SK-N-SH (cell line): ENCODE data around the gene DPEP1.

ENCODE experiments used
- EP300 ChIP-seq, 2 experiments: IDR thresholded peaks; 2 replicates each; pipeline versions ENCODE4 v1.4.0 to v1.6.1; 2012; ENCODE audit warnings: borderline replicate concordance in 1 of 2, low read depth in 1 of 2, low read length in 1 of 2
- FOXM1 ChIP-seq: IDR thresholded peaks from 2 replicates; pipeline ENCODE4 v1.4.0; 2012; ENCODE audit warnings: low read depth, mild to moderate bottlenecking
- NRF1 ChIP-seq: IDR thresholded peaks from 2 replicates; pipeline ENCODE4 v1.6.1; 2012; ENCODE audit warnings: low read depth, mild to moderate bottlenecking, low read length
- POLR2AphosphoS5 ChIP-seq: IDR thresholded peaks from 2 replicates; pipeline ENCODE4 v1.6.1; 2012; ENCODE audit warnings: low read depth, low read length
- RAD21 ChIP-seq: IDR thresholded peaks from 2 replicates; pipeline ENCODE4 v1.6.1; 2012; ENCODE audit warnings: mild to moderate bottlenecking, low read length
- REST ChIP-seq: IDR thresholded peaks from 2 replicates; pipeline ENCODE4 v1.6.1; 2012; ENCODE audit warnings: mild to moderate bottlenecking, low read depth, low read length, moderate library complexity
- RFX5 ChIP-seq: IDR thresholded peaks from 2 replicates; pipeline ENCODE4 v1.6.1; 2012; ENCODE audit warnings: mild to moderate bottlenecking, improper control_type of control experiment, low read length
- TAF1 ChIP-seq: IDR thresholded peaks from 2 replicates; pipeline ENCODE4 v1.6.1; 2012; ENCODE audit warnings: low read depth, mild to moderate bottlenecking, low read length, moderate library complexity, borderline replicate concordance
- USF2 ChIP-seq: fragments of 150-350 bp; IDR thresholded peaks from 2 replicates; pipeline ENCODE4 v1.6.1; 2017; ENCODE audit warnings: antibody characterized with exemption, low read length, low read depth, borderline replicate concordance
- YY1 ChIP-seq: IDR thresholded peaks from 2 replicates; pipeline ENCODE4 v1.4.0; 2012; ENCODE audit warnings: low read depth, mild to moderate bottlenecking
- TF ChIP-seq, protein P1 (sequence below): fragments of 200-600 bp; sonication (generic); IDR thresholded peaks from 2 replicates; pipeline ENCODE4 v1.6.1; 2017; ENCODE audit warnings: antibody characterized with exemption, mild to moderate bottlenecking, moderate library complexity

DNA sequence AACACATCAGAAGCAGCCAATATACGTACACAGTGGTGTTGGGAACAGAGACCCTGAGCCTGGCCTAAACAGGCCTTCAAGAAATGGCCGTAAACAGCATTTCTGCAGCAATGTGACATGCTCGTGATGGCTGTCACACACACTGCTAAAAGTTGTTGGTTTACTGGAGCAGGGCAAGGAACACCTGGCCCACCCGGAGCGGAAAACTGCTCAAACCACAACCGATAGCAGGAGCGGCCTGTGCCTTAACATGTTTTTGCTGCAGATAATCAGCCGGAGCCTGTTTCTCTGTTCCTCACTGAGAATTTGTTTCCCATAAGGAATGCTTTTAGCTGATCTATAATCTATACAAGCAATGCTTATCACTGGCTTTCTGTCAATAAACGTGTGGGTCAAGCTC, 6.0 kb upstream of the DPEP1 start:
- TF ChIP-seq, protein P1, sequence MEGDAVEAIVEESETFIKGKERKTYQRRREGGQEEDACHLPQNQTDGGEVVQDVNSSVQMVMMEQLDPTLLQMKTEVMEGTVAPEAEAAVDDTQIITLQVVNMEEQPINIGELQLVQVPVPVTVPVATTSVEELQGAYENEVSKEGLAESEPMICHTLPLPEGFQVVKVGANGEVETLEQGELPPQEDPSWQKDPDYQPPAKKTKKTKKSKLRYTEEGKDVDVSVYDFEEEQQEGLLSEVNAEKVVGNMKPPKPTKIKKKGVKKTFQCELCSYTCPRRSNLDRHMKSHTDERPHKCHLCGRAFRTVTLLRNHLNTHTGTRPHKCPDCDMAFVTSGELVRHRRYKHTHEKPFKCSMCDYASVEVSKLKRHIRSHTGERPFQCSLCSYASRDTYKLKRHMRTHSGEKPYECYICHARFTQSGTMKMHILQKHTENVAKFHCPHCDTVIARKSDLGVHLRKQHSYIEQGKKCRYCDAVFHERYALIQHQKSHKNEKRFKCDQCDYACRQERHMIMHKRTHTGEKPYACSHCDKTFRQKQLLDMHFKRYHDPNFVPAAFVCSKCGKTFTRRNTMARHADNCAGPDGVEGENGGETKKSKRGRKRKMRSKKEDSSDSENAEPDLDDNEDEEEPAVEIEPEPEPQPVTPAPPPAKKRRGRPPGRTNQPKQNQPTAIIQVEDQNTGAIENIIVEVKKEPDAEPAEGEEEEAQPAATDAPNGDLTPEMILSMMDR = no peak
- no peak for TF ChIP-seq NRF1
- TF ChIP-seq FOXM1 = no peak
- TF ChIP-seq EP300 (IDR thresholded peaks at IDR 0.05; ENCODE audit: borderline replicate concordance in 1 of 2, low read depth in 1 of 2, low read length in 1 of 2) = no peak
- no peak for TF ChIP-seq TAF1
- TF ChIP-seq RAD21 = no peak
- no peak for TF ChIP-seq REST
- no peak for TF ChIP-seq USF2
- TF ChIP-seq YY1 = no peak
- TF ChIP-seq POLR2AphosphoS5 = no peak
- TF ChIP-seq RFX5 = no peak
